Fibroblast of skin of scalp (primary cell): ENCODE data around the gene MAZ.
"Not testable (repeated sequence)": the region's sequence is repeated elsewhere in the genome, so short reads cannot be mapped to it uniquely, and the experiment has no call there.

Experiments
- DNase-seq: peaks from one replicate; pipeline ENCODE4 v3.0.0-alpha.2; 2013

The MAZ gene

GRCh38 chr16:29784901-29785500 lies 21.3 kb upstream of the MAZ start:
- DNase-seq: peak; percentile 64

GRCh38 chr16:29787155-29787554 lies 19.2 kb upstream of the MAZ start:
- DNase-seq: not testable (repeated sequence)

- no peak for DNase-seq
Observed at GRCh38 chr16:29789775-29790182, 16.6 kb upstream of the MAZ start.

GRCh38 chr16:29790183-29790948 lies 16.0 kb upstream of the MAZ start, which contains the start of gene KIF22:
Gene KIF22, plus strand, starts transcription at chr16:29790751. Its CDS starts 9 bp downstream, at chr16:29790760.
- peak; percentile 99 for DNase-seq

- DNase-seq: no peak
Observed at GRCh38 chr16:29790949-29791844, 15.1 kb upstream of the MAZ start.

- DNase-seq: no peak
Observed at GRCh38 chr16:29791845-29792807, 14.2 kb upstream of the MAZ start.

- not testable (repeated sequence) for DNase-seq
Observed at GRCh38 chr16:29793153-29793552, 13.2 kb upstream of the MAZ start.

- DNase-seq: no peak
Observed at GRCh38 chr16:29794231-29794710, 12.1 kb upstream of the MAZ start.

GRCh38 chr16:29802416-29802935 lies 3.9 kb upstream of the MAZ start:
- DNase-seq: no peak

- no peak for DNase-seq
Observed at GRCh38 chr16:29804020-29804419, 2.3 kb upstream of the MAZ start.

GRCh38 chr16:29804455-29805231 lies 1.7 kb upstream of the MAZ start:
- DNase-seq: no peak

- DNase-seq: peak; percentile 98
Observed at GRCh38 chr16:29805232-29806098, 864 bp upstream of the MAZ start.

- peak; percentile 70 for DNase-seq
Observed at GRCh38 chr16:29806641-29807425, 504 bp downstream of the MAZ start.

GRCh38 chr16:29807426-29808218 lies 1.3 kb downstream of the MAZ start:
- DNase-seq: peak; percentile 95

GRCh38 chr16:29808219-29808900 lies 2.0 kb downstream of the MAZ start:
- no peak for DNase-seq

- no peak for DNase-seq
Observed at GRCh38 chr16:29809031-29809747, 2.9 kb downstream of the MAZ start.
